ENCODE measurements around the gene AATK.

AATK gene

GRCh38 chr17:81123052-81124048, 42.7 kb downstream of the AATK start:
- no peak for DNase-seq

- no peak for DNase-seq
Measured at GRCh38 chr17:81121841-81122733, 43.9 kb downstream of the AATK start.

- no peak for DNase-seq
Measured at GRCh38 chr17:81120695-81121621, 45.1 kb downstream of the AATK start.

DNA sequence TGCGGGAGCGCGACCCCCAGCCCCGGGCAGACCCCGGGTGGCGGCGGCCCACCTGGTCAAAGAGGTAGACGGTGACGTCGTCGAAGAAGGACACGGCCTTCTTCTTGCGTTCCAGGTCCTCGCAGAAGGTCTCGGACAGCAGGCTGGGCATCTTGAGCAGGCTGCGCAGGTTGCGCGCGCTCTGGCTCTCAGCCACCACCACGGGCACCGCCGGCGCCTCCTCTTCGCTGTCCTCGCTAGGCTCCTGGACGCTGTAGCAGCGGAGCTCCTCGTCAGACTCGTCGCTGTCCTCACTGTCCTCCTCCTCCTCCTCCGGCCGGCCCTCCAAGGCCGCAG, 45.9 kb downstream of the AATK start:
- no peak for DNase-seq

DNA sequence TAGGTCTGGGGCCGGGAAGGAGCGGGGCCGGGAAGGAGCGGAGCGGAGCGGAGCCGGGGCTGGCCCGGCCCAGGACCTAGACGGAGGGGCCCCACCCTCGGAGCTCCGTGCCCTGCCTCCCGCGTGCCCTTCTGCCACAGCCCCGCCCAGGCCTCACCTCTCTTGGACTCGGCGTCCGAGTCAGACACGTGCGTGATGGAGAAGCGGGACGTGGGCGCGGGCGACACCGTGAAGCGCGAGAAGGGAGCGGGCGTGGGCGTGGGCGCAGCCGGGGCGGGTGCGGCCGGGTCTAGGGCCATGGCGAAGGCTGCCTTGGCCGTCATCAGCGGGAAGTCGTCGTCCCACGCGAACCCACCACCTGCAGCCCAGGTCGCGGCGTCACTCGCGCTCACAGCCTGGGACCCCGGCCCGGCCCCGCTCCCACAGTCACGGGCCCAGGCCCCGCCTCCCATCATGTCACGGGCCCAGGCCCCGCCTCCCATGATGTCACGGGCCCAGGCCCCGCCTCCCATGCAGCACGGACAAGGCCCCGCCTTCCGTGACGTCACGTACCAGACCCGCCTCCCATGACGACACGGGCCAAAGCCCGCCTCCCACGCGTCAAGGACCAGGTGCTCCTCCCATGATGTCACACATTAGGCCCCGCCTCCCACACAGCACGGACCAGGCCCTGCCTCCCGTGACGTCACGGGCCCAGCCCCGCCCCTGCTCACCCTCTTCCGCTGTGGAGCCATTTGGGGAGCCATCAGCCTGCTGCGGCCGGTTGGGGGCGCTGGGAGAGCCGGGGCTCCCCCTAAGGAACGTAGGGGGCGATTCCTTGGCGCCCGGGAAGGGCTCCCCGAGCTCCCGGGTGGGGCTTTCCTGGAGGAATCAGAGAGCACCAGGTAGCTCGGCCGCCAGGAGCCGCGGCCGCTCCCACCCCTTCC, 46.5 kb downstream of the AATK start:
- DNase-seq, result peak; percentile 77

DNA sequence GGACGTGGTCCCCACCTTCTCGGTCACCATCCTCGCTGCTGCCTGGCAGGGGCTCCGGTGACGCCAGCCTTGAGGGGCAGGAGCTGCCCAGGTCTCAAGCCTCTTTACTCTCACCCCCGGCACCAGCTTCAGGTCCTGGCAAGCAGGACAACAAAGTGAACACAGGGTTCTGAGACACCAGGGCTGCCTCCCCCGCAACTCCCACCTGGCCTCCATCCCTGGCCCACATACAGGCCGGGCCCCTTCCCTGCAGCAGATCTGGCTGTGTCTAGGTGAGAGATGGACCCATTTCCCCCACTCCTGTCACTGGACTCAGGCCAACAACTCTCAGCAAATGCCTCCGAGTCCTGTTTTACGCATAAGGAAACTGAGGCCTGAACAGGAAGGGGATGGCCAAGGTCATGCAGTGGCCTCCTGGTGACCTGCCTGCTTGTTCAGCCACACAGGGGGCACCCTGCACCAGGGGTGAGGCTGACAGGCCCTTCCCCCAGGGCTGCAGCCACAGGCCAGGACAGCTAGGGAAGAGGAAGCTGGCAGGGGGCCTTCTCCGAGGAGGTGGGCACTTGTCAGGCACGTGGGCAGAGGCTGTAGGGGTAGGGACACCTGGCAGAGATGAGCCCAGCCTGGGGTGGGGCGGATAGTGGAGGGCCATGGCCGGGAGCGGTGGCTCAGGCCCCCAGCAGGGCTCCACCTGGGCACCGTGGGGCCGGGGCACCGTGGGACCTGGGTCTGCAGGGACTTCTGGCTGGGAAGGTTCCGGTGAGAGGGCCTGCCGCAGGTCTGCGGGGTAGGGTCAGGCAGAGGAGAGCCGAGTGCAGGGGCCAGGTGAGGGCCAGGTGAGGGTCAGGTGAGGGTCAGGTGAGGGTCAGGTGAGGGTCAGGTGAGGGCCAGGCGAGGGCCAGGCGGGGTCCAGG, 47.5 kb downstream of the AATK start:
- DNase-seq, result no peak

DNA sequence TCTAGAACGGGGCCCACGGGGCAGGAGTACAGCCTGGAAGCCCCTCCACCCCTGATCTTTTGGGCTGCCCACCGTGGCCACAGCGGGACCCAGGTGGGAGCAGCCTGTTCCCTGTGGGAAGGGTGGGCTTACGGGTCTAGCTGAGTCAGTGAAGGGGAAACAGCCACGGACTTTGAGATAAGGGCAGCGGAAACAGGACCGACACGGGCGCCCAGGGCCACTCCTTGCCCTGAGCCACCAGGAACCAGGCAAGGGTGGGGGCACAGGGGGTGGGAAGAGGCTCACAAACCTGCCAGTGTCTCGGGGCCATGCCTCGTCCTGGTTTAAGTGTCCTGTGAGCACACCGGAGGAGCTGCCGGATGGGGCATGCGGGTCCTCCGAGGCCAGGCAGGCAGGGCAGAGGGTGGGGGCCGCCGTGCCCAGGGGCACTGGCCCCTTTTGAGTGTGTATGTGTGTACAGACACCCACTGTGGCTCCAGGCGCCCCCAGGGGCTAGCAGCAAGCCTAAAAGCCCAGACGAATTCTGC, 48.3 kb downstream of the AATK start:
- DNase-seq, result no peak

DNA sequence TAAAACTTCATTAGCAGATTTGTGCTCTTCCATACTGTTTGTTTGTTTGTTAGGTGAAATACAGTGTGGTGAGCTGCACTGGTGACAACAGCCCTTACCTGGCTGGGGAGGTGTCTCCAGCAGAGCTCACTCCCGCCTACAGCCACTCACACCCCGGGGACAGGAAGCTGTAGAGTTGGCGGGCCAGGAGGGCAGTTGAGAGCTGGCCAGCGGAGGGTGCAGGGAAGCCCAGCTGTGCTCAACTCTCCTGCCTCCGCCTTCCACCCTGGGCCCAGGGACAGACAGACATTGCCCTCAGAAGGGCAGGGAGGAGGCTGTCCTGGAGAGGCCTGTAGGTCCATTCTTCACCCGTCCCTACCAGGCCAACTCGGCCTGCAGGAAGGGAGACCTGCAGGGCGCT, 49.3 kb downstream of the AATK start:
- DNase-seq, result no peak

- DNase-seq, result no peak
Measured at GRCh38 chr17:81115749-81116464, 50.1 kb downstream of the AATK start.

GRCh38 chr17:81115219-81115618, 50.8 kb downstream of the AATK start:
- DNase-seq, result no peak

DNA sequence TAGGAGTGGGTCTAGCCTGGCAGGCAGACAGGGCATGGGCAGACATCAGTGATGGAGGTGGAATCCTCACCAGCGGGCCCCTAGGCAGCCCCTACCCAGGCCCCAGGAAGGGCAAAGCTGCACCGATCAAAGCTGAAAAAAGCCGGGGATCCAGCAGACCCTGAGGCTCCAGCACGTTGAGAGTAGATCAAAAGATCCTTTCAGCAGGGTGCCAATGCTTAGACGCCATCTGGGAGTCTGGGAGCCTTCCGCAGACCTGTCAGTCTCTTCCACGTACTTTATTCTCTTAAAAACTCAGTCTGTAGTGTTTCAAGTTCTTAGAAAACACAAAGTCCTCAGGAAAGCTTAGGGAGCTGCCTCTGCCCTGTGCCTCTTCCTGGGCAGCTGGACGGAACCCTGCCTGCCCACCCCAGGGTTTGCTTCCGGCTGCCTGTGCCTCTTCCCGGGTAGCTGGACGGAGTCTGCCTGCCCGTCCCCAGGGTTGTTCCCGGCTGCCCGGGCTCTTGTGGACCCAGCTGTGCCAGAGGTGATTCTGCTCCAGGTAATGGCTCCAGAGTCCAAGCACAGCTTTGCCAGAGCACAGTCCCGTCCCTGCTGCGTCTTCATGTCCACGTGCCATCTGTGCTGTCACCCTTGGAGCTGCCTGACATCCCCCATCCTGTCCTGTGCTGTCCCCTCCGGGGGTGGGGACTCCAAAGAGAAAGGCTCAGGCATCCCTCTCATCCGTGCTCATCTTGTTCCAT, 51.5 kb downstream of the AATK start:
- no peak for DNase-seq

- DNase-seq, result no peak
Measured at GRCh38 chr17:81113158-81113724, 52.8 kb downstream of the AATK start.

GRCh38 chr17:81112450-81112849, 53.6 kb downstream of the AATK start:
- no peak for DNase-seq

DNA sequence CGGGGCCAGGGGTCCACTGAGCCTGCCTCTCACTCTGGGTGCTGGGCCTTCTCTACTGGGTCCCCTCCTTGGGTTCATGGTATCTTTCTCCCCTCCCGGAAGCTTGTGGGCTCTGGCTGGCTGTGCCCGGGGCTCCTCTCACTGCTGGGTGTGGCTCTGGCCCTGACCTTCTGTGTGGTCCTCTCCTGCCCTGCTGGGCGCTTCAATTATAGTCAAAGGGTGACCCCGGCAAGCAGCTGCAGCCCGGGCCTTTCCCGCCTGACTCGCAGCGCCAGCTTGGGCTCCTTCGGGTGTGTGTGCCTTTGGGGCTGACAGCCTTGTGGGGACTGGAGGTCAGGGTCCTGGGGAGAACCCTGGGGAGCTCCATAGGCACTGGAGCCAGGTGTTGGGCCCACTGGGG, 55.0 kb downstream of the AATK start:
- DNase-seq, result no peak

- no peak for DNase-seq
Measured at GRCh38 chr17:81110488-81111040, 55.5 kb downstream of the AATK start.

DNA sequence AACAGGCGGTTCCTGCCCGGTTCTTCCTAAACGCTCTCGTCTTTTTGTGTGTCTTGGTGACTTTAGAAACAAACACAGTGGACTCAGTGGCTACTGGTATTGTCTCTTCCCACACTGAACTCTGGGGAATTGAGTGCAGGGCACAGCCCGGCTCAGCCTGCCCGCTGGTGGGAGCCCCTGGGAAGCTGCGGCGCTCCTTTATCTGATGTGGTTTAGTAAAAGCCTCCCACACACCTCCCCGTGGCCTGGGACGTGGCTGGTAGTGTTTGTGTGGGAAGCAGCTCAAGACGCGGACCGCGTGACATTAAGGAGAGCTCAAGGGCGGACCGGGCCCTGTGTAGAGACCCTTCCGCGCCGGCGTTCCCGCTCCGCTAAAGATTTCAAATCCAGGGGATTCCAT, 56.1 kb downstream of the AATK start:
- DNase-seq, result no peak

DNA sequence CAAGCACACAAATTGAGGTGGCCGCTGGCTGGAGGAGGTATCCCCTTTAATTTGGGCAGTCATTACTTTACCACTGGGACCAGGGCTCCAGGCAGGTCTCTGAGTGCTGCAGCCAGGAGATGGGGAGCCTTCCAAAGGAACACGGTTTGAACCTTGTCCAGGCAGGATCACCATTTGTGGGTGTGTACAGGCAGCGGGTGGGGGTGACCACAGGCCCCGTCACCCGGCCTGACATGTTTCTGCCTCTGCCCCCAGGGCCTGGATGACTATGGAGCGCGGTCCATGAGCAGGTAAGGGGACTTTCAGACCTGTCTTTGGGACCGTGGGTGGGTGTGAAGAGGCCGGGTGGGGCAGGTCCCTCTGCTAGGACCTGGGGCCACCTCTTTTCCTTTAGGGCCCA, 57.8 kb downstream of the AATK start:
- no peak for DNase-seq

DNA sequence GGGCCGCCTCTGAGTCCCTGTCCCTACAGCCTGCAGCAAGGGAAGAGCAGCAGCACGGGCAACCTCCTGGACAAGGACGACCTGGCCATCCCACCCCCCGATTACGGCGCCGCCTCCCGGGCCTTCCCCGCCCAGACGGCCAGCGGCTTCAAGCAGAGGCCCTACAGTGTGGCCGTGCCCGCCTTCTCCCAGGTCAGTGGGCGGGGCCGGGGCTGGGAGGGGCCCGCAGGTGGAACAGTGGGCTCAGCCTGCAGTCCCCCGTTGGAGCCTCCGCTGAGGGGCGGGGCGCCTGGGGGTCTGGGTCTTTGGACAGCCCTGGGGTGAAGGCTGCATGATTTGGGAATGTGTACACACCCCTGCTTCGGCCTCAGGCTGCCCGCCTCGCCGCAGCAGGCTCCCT, 59.3 kb downstream of the AATK start:
- no peak for DNase-seq

Measured in activated CD8-positive, alpha-beta memory T cell treated with anti-CD3 and anti-CD28 coated beads, Interleukin-2, amount 50 U/mL, for 4 hours (primary cell).